NB4 (cell line): ENCODE measurements around the gene STRADA.

Source experiments
- DNase-seq: peaks from one replicate; pipeline ENCODE4 v3.0.0; 2010; ENCODE audit warnings: low read depth
- H3K4me3 ChIP-seq: one replicate; pipeline ENCODE4 v1.5.1; 2011; ENCODE audit warnings: mild to moderate bottlenecking, low read depth, low read length, moderate library complexity
- MYC ChIP-seq: IDR thresholded peaks from 2 replicates; pipeline ENCODE4 v1.6.1; 2011; ENCODE audit warnings: low read depth, low read length
- POLR2A ChIP-seq: IDR thresholded peaks from 2 replicates; pipeline ENCODE4 v1.6.1; 2011; ENCODE audit warnings: mild to moderate bottlenecking; ENCODE audit not compliant: insufficient read length; ENCODE audit errors: extremely low read depth
- TF ChIP-seq, protein P1 (sequence below): IDR thresholded peaks from one replicate; pipeline ENCODE4 v1.5.1; 2012; ENCODE audit warnings: low read depth, low read length
- TF ChIP-seq, protein P2 (sequence below): IDR thresholded peaks from 2 replicates; pipeline ENCODE4 v1.6.1; 2011; ENCODE audit warnings: low read depth, low read length

The STRADA gene, protein sequence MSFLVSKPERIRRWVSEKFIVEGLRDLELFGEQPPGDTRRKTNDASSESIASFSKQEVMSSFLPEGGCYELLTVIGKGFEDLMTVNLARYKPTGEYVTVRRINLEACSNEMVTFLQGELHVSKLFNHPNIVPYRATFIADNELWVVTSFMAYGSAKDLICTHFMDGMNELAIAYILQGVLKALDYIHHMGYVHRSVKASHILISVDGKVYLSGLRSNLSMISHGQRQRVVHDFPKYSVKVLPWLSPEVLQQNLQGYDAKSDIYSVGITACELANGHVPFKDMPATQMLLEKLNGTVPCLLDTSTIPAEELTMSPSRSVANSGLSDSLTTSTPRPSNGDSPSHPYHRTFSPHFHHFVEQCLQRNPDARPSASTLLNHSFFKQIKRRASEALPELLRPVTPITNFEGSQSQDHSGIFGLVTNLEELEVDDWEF

DNA sequence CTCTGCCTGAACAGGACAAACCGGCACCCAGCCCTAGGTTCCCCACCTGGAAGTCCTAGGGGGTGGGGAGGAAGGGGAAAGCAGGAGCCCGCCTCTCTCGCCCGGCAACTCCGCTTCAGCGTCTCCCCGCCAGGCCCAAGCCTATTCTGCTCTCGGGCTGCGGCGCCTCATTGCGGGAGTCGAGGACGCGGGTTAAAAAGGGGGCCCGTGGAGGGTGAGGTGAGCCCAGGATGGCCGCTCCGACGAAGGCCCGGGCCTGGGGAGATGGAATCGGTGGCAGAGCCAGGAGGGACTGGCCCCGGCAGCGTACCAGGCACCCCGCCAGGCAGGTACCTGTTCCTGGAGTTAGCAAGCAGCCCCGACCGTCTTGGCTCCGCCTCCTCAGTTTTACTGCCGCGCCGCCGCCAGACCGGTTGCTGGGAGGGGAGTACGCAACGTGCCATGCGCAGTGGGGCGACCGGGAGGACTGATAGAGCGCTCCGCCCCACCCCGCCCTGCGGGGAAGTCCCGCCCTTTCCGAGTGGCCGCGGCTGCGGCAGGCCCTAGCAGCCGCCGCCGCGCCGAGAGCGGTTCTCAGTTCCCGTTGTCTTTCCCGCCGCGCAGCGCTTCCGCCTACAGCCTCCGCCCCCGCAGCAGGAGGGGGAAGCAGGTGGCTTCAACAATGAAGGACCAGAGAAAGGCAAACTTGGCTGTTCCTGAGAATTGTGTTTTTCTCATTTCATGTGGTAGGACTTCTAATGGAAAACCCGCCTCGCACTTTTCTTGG is at the start of gene STRADA:
TSS of gene STRADA (minus strand) at position 392 of the 766 bp plus-strand sequence. CDS start 13,430 bp downstream, outside the sequence.
- TF ChIP-seq, protein P1, sequence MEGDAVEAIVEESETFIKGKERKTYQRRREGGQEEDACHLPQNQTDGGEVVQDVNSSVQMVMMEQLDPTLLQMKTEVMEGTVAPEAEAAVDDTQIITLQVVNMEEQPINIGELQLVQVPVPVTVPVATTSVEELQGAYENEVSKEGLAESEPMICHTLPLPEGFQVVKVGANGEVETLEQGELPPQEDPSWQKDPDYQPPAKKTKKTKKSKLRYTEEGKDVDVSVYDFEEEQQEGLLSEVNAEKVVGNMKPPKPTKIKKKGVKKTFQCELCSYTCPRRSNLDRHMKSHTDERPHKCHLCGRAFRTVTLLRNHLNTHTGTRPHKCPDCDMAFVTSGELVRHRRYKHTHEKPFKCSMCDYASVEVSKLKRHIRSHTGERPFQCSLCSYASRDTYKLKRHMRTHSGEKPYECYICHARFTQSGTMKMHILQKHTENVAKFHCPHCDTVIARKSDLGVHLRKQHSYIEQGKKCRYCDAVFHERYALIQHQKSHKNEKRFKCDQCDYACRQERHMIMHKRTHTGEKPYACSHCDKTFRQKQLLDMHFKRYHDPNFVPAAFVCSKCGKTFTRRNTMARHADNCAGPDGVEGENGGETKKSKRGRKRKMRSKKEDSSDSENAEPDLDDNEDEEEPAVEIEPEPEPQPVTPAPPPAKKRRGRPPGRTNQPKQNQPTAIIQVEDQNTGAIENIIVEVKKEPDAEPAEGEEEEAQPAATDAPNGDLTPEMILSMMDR, result no peak
- TF ChIP-seq POLR2A, result peak; percentile 78
- TF ChIP-seq MYC, result peak; percentile 85
- TF ChIP-seq, protein P2, sequence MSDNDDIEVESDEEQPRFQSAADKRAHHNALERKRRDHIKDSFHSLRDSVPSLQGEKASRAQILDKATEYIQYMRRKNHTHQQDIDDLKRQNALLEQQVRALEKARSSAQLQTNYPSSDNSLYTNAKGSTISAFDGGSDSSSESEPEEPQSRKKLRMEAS, result peak; percentile 75
- H3K4me3 ChIP-seq, result peak within 1 kb of the TSS; percentile 84
- DNase-seq, result peak; percentile 98

DNA sequence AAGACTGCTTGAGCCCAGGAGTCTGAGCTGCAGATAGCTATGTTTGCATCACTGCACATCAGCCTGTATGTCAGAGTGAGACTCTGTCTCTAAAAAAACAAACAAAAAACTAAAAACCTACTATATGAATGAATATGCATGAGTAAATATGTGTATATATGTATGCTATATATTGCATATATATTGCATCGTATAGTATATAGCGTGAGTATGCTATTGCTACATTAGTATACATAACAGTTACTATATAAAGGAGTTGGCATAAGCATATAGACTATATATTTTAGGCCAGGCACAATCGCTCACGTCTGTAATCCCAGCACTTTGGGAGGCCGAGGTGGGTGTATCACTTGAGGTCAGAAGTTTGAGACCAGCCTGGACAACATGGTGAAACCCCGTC is 48.5 kb upstream of the STRADA start:
- TF ChIP-seq, protein P2, result no peak
- no peak for TF ChIP-seq POLR2A
- TF ChIP-seq, protein P1, result no peak
- no peak for TF ChIP-seq MYC
- no peak for DNase-seq
- H3K4me3 ChIP-seq, result no peak overlapping the region

DNA sequence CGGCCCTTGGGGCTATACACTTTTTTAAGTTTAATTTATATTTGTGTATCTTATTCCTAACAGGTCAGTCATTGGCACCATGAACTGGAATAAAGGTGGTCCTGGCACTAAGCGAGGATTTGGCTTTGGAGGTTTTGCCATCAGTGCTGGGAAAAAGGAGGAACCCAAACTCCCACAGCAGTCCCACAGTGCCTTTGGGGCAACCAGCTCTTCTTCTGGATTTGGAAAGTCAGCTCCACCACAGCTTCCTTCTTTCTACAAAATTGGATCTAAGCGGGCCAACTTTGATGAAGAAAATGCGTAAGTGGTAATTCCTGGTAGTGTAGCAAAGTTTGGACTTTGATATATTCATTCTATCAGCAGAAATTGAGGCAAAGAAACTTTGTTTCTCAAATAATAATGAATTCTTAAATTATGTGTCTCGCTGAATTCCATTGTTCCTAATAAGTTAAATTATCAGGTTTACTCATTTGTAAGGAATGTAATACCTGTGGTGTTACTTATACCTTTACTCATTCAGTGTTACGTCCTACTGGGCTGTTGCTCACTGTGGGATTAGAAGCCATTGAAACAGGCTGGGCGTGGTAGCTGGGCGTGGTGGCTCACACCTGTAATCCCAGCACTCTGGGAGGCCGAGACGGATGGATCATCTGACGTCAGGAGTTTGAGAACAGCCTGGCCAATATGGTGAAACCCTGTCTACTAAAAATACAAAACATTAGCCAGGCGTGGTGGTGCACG is 45.5 kb upstream of the STRADA start:
- H3K4me3 ChIP-seq, result no peak overlapping the region
- TF ChIP-seq POLR2A, result no peak
- TF ChIP-seq, protein P1, result no peak
- no peak for TF ChIP-seq MYC
- TF ChIP-seq, protein P2, result no peak
- DNase-seq, result no peak

DNA sequence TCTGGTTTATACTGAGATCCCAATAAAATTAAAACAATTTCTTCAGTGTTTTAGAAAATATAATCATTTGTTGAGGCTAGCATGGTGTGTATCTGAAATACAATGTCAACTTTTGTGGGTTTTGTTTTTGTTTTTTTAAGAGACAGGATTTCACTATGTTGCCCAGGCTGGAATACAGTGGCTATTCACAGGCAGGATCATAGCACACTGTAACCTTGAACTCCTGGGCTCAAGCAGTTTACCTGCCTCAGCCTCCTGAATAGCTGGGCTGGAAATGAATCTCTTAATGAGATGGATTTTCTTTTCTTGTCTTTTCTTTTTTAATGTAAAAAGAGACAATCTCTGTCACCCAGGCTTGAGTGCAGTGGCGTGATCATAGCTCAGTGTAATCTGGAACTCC is 44.5 kb upstream of the STRADA start:
- no peak overlapping the region for H3K4me3 ChIP-seq
- TF ChIP-seq POLR2A (no peak), MYC (no peak)
- TF ChIP-seq, protein P2, result no peak
- TF ChIP-seq, protein P1, result no peak
- no peak for DNase-seq

DNA sequence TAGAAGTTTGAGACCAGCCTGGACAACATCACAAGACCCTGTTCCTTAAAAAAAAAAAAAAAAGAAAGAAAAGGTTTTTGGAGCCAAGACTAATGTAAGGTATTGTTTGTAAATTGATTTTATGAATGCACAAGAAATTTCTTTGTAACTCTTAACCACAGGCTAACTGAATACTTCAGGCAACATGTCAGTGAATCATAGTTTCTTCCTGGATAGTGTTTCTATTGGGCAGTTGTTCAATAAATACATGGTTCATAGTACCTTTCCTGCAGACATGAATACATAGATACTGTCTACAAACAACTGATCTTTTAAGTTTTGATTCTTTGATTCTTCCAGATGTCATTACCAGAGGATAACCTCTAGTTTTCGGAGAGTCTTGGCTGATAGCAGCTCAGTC is 44.0 kb upstream of the STRADA start:
- TF ChIP-seq MYC (no peak), POLR2A (no peak)
- TF ChIP-seq, protein P1, result no peak
- TF ChIP-seq, protein P2, result no peak
- H3K4me3 ChIP-seq, result no peak overlapping the region
- no peak for DNase-seq
